Ammon's horn (tissue), 1 donor: ENCODE measurements around the gene GARIN3.
"Not testable (repeated sequence)": the region's sequence is repeated elsewhere in the genome, so short reads cannot be mapped to it uniquely, and the experiment has no call there.

Experiments
- DNase-seq: peaks from one replicate; pipeline ENCODE4 v3.0.0-alpha.2; 2016; ENCODE audit warnings: low spot score

Gene GARIN3

DNA sequence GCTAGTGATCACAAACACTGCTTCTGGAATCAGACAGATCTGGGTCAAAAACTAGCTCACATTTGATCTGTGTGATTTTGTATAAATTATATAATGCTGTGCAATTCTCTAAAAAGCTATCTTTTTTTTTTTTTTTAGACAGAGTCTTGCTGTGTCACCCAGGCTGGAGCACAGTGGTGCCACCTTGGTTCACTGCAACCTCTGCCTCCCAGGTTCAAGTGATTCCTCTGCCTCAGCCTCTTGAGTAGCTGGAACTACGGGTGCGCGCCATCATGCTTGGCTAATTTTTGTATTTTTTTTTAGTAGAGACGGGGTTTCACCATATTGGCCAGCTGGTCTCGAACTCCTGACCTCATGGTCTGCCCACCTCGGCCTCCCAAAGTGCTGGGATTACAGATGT, 19.1 kb upstream of the GARIN3 start:
- DNase-seq: not testable (repeated sequence)

DNA sequence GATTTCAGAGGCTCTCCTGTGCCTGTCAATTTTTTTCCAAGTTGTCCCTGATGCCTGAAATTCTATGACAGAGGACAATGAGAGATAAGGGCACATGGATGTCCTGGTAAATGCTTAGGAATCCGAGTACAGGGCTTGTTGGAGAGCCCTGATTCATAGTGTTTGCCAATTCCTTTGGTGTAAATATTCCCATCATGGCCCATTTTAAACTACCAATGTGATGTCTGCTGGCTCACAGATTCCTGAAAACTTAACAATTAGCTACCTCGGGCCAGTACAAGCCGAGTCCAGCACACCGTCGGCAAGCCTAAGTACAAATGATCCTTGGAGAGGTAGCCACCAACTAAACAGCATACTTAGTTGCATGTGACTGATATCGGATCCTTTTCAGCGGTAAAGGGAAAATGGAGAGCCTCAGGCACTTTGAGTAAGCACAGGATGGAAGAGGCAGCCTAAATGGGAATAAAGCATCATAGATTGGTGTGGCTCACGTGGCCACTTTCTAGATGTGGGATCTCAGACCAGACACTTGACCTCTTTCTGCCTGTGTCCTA, 18.1 kb upstream of the GARIN3 start:
- no peak for DNase-seq

DNA sequence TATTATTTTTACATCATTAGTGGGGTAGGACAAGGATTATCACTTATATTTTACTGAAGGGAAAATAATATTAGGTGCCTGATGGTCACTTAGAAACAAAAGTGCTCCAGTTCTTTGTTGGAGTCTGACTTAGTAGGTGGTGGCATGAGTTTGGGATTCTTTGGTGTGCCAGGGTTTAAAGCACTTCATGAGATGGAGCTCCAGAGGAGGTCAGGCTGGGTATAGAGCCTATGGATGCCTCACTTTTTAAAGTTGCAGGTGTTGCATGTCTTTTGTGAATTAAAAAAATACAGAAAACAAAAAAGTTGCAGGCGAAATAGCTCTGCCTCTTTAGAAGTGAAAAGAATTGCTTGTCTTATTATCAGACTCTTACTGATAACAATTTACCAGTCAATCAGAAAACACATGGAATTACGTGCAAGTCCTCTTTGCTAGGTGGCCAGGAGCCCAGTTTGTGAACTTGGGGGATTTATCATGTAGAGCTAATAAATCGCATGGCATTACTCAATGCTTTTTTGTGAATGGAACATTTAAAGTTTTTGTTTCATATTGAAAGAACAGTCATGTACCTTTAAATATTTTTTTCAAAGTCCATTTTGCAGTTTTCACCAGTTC, 16.2 kb upstream of the GARIN3 start:
- no peak for DNase-seq

DNA sequence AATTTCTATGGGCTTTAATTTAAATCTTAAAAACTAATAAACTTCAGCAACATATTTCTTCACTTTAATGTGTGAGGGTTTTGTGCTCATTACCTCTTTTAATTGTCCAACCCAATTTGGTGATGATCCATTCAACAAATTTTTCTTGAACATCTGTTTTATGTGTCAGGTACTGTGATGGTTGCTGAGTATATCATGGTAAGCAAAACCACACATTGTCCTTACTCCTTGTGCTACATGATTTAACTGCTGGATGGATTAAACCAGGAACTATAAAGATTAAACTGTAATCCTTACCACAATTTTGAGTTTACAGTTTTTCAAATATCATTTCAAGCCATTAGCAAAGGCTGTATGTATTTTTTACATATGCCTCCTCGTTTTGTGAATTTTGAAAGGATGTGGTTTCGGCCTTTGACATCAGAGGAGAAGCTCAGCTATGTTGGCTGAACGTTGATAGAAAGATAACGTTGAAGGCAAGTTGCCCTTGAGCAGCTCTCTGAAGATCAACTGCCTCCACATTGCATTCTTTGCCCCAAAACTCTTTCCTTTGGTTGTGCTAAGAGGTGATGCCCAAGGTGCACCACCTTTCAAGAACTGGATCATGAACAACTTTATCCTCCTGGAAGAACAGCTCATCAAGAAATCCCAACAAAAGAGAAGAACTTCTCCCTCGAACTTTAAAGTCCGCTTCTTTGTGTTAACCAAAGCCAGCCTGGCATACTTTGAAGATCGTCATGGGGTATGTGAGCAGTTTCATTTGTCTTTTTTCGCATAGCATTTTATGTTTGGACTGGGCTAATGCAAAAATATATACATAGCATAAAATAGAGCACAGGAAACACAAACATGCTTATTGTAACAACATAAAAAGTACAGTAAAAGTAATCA, 14.6 kb upstream of the GARIN3 start, which contains the start of gene ITK:
TSS of gene ITK (plus strand) at position 467 of the 891 bp plus-strand sequence. CDS start at position 605, 138 bp downstream.
- no peak for DNase-seq

DNA sequence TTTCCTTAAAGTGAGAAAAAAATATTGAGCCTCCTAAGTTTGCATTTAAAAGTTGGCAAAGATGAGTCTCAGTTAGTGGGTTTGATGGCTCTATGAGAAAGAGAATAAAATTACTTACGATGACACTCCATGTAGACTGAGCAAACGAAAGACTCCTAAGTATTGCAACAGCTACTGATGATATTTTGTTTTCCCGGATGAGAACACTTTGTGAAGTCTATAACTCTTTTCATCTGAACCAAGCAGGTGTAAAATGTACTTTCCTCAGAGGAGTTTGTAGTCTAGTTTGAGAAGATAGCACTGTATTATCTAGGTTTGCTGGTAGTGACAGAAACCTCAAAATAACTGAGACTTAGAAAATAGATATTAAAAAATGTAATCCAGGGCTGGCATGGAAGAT, 12.9 kb upstream of the GARIN3 start:
- no peak for DNase-seq

DNA sequence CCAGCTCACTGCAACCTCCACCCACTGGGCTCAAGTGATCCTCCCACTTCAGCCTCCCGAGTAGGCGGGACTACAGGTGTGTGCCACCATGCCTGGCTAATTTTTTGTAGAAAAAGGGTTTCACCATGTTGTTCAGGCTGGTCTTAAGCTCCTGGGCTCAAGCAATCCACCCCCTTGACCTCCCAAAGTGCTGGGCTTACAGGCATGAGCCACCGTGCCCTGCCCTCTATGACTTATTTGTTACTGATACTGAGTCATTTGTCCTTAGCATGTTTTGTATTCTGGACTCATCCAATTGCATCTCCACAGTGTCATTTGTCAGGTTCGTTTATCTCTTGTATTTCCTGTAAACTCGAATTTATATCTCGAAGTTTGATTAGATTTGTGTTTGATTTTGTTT, 11.9 kb upstream of the GARIN3 start:
- DNase-seq: no peak

DNA sequence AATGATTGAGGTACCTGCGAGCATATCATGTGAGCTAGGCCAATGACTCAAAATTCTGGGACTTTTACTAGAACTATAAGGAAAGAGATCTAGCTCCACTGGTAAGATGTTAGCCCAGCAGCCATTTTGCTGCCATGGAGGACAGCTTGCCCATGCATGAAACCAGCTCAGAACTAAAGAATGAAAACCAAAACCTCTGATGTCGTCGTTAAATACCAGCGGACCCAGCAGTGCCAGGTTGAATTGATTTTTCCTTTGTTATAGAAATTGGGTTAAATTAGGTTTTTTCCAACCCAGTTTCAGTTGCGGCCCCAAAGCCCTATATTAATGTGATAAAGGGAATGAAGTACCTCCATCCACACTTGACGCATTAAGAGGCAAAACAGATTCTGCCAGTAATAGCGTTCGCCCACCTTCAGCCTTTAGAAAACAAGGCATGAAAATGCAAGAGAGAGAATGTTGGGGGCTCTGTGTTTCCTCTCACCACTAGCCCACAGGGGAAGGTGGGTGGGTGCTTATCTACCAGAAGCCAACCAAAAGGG, 9.1 kb upstream of the GARIN3 start:
- DNase-seq: no peak

DNA sequence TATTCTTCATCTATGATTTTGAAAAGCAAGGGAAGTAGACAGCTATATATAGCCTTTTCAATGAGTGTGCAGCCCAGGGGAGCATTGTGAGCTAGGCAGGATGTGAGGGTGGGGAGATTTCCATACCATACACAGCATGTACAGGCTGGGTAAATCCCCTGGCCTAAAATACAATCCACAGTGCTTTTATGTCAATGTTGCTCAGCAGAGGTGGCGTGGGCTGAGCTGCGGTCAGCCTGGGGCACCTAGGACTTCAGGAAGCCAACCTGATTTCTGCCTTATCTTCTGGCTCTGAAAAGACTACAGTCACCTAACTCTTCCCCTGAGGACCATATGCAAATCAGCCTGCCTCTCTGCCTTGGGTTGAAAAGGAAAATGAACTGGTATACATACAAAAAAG, 6.3 kb upstream of the GARIN3 start:
- no peak for DNase-seq

DNA sequence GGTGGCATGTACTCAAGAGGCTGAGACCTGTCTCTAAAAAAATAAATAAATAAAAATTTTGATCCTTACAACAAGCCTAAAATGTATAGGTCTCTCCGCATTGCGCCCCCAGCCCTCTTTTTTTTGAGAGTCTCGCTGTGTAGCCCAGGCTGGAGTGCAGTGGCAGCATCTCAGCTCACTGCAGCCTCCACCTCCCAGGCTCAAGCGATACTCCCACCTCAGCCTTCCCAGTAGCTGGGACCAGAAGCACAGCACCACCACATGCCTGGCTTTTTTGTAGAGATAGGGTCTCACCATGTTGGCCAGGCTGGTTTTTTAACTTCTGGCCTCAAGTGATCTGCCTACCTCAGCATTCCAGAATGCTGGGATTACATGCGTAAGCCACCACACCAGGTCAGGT, 2.2 kb upstream of the GARIN3 start:
- DNase-seq: no peak

DNA sequence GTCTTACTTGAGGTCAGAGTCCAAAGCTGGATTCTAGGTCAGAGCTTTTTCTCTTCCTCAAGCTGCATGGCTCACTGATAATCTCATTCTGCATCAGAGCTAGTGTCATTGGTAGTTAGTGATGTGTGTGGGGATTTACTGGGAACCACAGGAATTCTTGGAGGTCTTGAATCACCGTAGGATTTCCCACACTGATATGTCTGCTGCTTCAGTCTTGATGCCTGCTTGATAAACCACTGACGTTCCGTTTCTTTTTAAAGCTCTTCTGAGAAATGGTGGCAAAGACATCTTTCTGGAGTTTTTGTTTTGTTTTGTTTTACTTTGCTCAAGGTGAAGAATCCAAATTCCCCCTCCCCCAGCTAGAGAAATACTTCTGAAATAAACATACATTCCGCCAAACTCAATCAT, 1.2 kb upstream of the GARIN3 start:
- DNase-seq: no peak

DNA sequence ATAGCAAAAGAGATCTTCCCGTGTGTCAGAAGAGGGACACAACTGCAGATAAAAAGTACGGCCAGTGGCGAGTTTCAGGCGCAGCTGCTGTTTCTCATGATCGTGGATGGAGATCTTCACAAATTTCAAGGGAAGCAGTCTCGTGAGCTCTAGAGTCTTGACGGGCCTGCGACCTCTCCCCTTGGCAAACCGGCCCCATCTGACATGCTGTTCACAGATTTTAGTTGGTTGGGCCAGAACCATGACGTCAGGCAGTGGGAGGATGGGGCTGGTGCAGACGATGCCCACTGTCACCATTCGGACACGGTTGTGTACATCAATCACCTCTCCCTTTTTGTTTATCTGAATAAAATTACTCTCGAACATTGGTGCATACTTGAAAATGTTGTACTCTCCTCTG, 396 bp downstream of the GARIN3 start:
- no peak for DNase-seq

DNA sequence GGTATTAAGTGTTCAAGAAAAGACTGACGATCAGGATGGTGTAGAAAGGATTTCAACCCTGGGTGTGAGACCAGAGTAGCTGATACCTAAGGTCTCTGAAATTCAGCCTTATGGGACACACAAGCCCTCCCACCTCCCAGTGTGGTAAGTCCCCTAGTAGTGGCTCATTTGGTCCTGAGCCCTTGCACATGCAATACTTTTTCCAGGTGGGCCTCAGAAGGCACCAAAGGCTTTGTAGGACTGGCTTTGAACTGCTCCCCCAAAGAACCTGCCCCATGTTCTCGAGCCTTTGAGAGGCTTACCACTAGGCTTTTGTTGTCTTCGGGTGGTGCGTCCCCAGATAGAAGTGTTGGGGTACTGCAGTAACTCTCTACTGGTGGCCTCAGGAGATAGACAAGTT, 803 bp downstream of the GARIN3 start:
- DNase-seq: no peak

DNA sequence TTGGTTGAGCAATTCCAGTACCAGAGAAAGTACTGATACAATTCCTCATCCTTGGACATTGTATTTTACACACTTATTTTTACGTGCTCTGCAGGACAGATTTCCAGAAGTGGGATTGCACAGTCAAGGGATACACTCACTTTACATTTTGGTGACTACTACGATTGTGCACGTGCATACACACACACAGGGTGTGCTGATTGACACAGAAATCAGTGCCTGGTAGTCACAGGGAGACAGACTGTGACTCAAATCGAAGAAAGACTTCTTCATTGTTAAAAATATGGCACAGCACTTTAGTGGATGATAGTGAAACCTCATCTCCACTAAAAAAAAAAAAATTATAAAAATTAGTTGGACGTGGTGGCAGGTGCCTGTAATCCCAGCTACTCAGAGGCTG, 1.5 kb downstream of the GARIN3 start:
- no peak for DNase-seq

DNA sequence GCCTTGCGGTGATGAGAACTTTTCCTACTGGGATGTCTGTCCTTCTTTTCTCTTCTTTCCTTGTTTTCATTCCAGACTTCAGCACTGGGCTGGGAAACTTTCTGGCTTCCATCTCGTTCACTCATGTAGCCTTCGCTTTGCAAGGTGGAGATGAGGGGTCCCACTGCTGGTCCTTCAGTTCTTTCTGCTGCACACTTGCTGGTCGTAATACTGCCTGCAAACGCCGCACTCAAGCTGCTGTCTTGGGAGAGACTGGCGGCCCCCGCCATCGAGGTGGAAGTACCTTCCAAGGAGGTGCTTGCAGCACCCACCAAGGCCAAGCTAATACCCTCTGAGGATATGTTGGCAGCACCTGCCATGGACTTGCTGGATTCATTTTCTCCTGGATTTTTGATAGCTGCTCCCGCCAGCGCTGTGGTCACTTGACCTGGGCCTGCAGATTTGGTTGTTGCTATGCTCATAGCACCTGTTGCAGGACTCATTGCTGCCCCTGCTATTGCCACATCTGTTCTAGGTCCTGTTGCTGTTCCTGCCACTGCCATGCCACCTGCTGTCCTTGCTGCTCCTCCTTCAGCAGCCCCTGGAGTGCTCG, 3.0 kb downstream of the GARIN3 start:
- DNase-seq: no peak

DNA sequence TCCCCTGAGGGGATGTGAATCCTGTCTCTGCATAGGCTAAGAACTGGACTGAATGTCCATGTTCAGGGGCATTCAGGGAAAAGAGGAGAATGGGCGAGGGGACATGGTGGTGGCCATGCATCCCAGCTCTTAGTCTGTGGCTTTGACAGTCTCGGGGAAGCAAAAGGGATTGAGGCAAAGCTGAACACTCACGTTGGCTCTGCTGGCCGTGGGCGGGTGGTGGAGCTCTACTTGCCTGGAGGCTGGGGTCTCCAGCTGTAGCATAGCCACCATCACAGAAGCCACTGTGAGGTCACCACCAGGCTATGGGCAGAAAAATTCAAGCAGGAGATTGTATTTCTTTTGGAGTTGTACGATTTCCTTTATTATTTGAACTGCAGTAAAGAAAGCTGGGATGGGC, 4.1 kb downstream of the GARIN3 start:
- no peak for DNase-seq

DNA sequence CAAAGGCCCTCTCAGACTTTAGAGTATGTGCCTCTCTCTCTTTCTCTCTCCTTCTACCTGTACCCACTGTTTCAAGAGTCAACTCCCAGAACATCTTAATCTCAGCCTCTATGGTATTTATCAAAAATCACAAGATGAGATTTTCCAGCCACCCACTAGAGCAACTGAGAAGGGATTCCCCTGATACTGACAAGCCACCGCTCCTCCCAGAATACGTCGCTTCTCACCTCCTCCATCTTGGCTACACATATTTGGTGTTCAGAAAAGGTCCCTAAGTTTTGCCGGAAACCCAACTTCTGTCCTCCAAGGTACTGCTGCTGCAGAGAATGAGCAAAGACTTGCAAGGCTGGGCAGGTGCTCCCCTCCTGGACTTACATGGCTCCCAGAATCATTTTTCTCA, 6.1 kb downstream of the GARIN3 start:
- no peak for DNase-seq

DNA sequence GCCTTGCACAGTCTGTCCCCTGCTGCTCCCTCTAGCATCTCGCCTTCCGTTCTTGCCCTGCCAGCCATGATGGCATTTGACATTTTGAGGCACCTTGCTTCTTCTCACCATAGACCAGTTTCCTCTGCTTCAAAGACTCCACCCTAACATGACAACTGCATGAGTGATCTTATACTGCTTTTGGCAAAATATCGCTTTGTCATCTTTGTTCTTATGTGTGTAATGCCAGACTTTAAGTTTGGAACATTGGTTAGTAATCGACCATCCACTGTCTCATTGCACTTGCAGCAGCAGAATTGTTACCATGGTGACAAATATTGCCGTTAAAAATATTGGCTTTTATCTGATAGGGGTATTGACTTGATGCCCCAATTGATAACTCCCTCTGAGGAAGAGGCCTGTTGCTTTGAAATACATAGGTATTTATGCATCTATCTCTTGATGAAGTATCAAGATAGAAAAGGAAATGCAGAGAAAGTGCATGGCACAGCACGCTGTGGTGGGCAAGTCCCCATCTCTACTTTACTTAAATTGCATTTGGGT, 6.8 kb downstream of the GARIN3 start:
- DNase-seq: no peak

DNA sequence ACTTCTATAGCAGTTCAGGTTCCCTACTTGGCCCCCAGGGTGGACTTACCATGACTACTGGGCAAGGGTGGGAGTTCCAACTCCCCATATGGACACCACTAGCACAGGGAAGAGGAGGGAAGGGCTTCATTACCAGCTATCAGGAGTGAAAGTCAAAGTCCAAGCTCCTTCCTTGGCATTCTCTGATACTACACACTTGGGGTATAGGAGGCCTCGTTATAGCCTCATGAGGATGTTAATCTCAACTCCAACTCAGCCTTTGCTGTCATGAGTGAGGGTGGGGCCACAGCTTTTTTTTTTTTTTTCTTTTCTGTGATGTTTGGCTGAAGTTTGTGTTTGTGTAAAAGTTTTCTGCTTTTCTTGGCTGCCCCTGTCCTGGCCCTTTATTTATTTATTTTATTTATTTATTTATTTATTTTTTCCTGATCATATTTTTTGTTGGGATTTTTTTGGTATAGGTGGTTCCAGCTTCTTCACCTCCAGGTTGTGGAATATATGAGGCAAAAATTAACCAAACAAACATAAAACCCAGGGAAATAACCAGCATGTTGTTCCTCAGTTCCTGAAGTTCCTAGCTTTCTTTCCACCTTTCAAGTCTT, 8.7 kb downstream of the GARIN3 start:
- DNase-seq: no peak

DNA sequence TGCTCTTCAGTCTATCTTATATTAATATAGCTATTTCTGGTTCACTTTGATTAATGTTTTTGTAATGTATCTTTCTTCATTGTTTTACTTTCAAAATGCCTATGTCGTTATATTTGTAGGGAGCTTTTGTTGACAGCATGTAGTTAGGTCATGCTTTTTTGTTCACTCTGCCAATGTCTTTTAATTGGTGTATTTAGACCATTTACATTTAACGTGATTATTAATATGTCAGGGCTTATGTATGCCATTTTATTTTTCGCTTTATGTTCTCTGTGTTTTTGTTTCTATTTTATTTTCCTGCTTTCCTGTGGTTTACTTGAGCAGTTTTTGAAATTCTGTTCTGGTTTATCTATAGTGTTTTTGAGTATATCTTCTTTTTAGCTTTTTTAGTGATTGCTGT, 10.8 kb downstream of the GARIN3 start:
- DNase-seq: no peak

DNA sequence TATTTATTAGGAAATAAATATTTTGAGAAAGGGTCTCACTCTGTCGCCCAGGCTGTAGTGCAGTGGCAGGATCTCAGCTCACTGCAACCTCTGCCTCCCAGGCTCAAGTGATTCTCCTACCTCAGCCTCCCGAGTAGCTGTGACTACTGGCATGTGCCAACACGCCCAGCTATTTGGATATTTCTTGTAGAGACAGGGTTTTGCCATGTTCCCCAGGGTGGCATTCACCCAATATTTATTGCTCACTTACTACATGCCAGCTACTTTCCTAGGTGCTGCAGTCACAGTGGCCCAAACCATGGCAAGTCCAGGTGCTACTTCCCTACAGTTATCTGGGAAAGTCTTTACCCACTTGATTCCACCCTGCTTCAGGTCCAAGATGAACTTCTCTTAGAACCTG, 15.1 kb downstream of the GARIN3 start:
- no peak for DNase-seq

DNA sequence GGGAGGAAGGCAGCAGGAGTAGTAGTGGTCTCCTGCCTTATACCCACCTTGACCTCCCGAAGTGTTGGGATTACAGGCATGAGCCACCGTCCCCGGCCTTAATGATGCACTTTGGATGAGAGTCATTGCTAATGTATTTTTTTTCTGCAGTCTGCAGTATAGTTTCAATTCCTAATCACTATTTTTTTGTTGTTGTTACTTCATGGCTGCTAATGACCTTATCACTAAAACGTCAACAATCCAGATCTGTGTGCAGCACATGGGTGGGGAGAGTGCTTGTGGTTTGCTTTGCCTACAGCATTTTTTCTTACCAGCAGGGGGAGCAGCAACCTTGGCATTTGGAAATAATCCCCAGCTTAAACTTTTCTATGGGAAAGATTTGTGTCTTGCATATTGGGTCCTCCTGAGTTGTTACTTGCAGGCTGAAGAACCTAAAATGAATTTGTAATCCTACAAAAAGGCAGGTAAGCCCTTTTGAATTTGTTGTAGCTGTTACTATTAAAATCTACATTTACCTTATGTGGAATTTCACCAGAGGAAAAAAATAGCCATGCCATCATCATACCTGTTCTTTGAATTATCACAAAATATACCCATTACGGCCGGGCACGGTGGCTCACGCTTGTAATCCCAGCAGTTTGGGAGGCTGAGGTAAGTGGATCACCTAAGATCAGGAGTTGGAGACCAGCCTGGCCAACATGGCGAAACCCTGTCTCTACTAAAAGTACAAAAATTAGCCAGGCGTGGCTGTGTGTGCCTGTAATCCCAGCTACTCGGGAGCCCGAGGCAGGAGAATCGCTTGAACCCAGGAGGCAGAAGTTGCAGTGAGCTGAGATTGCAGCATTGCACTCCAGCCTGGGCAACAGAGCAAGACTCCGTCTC, 17.1 kb downstream of the GARIN3 start:
- peak; percentile 83 for DNase-seq
